ENCODE results near the gene PRKRIP1.
"Not testable (repeated sequence)": the region's sequence is repeated elsewhere in the genome, so short reads cannot be mapped to it uniquely, and the experiment has no call there.

The PRKRIP1 gene

GRCh38 chr7:102395873-102396709 is at the start of gene PRKRIP1:
Gene PRKRIP1, plus strand, starts transcription at chr7:102396363. Its CDS starts 49 bp downstream, at chr7:102396412.
- peak; percentile 51 to 69 for DNase-seq (ENCODE audit: low read depth in 2 of 2)

- DNase-seq (ENCODE audit: low read depth in 2 of 2), result not testable (repeated sequence)
Observed at GRCh38 chr7:102346983-102347382, 49.2 kb upstream of the PRKRIP1 start.

GRCh38 chr7:102356344-102356743 is 39.8 kb upstream of the PRKRIP1 start, which contains the start of gene SPDYE6:
Gene SPDYE6, minus strand, starts transcription at chr7:102356444. Its CDS starts 421 bp downstream, at chr7:102356023.
- not testable (repeated sequence) for DNase-seq (ENCODE audit: low read depth in 2 of 2)

GRCh38 chr7:102363549-102364393 is 32.4 kb upstream of the PRKRIP1 start:
- peak; percentile 80 to 81 for DNase-seq (ENCODE audit: low read depth in 2 of 2)

- not testable (repeated sequence) for DNase-seq (ENCODE audit: low read depth in 2 of 2)
Observed at GRCh38 chr7:102364394-102364886, 31.7 kb upstream of the PRKRIP1 start.

- not testable (repeated sequence) for DNase-seq (ENCODE audit: low read depth in 2 of 2)
Observed at GRCh38 chr7:102365390-102365789, 30.8 kb upstream of the PRKRIP1 start.

GRCh38 chr7:102370038-102370437 is 26.1 kb upstream of the PRKRIP1 start:
- not testable (repeated sequence) for DNase-seq (ENCODE audit: low read depth in 2 of 2)

GRCh38 chr7:102372796-102373195 is 23.4 kb upstream of the PRKRIP1 start:
- not testable (repeated sequence) for DNase-seq (ENCODE audit: low read depth in 2 of 2)

- no peak for DNase-seq (ENCODE audit: low read depth in 2 of 2)
Observed at GRCh38 chr7:102376964-102377466, 19.1 kb upstream of the PRKRIP1 start.

- not testable (repeated sequence) for DNase-seq (ENCODE audit: low read depth in 2 of 2)
Observed at GRCh38 chr7:102380837-102381236, 15.3 kb upstream of the PRKRIP1 start.

GRCh38 chr7:102381696-102382425 is 14.3 kb upstream of the PRKRIP1 start:
- not testable (repeated sequence) for DNase-seq (ENCODE audit: low read depth in 2 of 2)

GRCh38 chr7:102387064-102387463 is 9.1 kb upstream of the PRKRIP1 start:
- DNase-seq (ENCODE audit: low read depth in 2 of 2), result no peak

GRCh38 chr7:102389810-102390209 is 6.4 kb upstream of the PRKRIP1 start:
- DNase-seq (ENCODE audit: low read depth in 2 of 2), result no peak

- DNase-seq (ENCODE audit: low read depth in 2 of 2), result peak; percentile 42 to 45
Observed at GRCh38 chr7:102390697-102391484, 5.3 kb upstream of the PRKRIP1 start.

- DNase-seq (ENCODE audit: low read depth in 2 of 2), result no peak
Observed at GRCh38 chr7:102392330-102392729, 3.8 kb upstream of the PRKRIP1 start.

- no peak for DNase-seq (ENCODE audit: low read depth in 2 of 2)
Observed at GRCh38 chr7:102393467-102393866, 2.7 kb upstream of the PRKRIP1 start.

- no peak for DNase-seq (ENCODE audit: low read depth in 2 of 2)
Observed at GRCh38 chr7:102395592-102395872, 631 bp upstream of the PRKRIP1 start.

- no peak for DNase-seq (ENCODE audit: low read depth in 2 of 2)
Observed at GRCh38 chr7:102396710-102397019, 502 bp downstream of the PRKRIP1 start.

- DNase-seq (ENCODE audit: low read depth in 2 of 2), result no peak
Observed at GRCh38 chr7:102398543-102398942, 2.4 kb downstream of the PRKRIP1 start.

GRCh38 chr7:102400360-102400759 is 4.2 kb downstream of the PRKRIP1 start:
- no peak for DNase-seq (ENCODE audit: low read depth in 2 of 2)

- DNase-seq (ENCODE audit: low read depth in 2 of 2), result no peak
Observed at GRCh38 chr7:102403563-102403962, 7.4 kb downstream of the PRKRIP1 start.

All from stimulated activated CD8-positive, alpha-beta memory T cell treated with anti-CD3 and anti-CD28 coated beads, Interleukin-2, amount 100 ng/mL, for 1 hour (primary cell).